Astrocyte of the spinal cord (primary cell): ENCODE measurements around the gene TUSC2.

Source experiments
- DNase-seq: peaks from one replicate; pipeline ENCODE4 v3.0.0; 2011; ENCODE audit warnings: low read depth, low spot score
- H3K4me3 ChIP-seq: 2 replicates; pipeline ENCODE4 v1.5.1; 2011; ENCODE audit warnings: low read depth, mild to moderate bottlenecking, low read length, moderate library complexity
- CTCF ChIP-seq: IDR thresholded peaks from 2 replicates; pipeline ENCODE4 v1.5.1; 2012; ENCODE audit warnings: low read depth, mild to moderate bottlenecking, low read length, inconsistent platforms
- in situ Hi-C: cut with HindIII; loops from 2 replicates; pipeline ENCODE4 v1.10.0; 2017; ENCODE audit warnings: low sequenced_read_pairs

The TUSC2 gene

GRCh38 chr3:50350213-50350526 lies 22.1 kb upstream of the TUSC2 start:
- in situ Hi-C loops, result no loop called here
- peak overlapping the region; percentile 94 for H3K4me3 ChIP-seq
- no peak for DNase-seq
- TF ChIP-seq CTCF, result no peak

- no peak overlapping the region for H3K4me3 ChIP-seq
- in situ Hi-C loops, result no loop called here
- TF ChIP-seq CTCF, result peak; percentile 68
Observed at GRCh38 chr3:50347187-50347813, 19.3 kb upstream of the TUSC2 start.

GRCh38 chr3:50345586-50346234 lies 17.7 kb upstream of the TUSC2 start, which contains the start of gene ZMYND10:
Gene ZMYND10 (minus strand): TSS chr3:50345732. CDS start chr3:50345579, 153 bp downstream.
- in situ Hi-C loops, result no loop called here
- TF ChIP-seq CTCF, result no peak
- H3K4me3 ChIP-seq, result peak within 1 kb of the TSS; percentile 48
- DNase-seq, result peak; percentile 21

More at GRCh38 chr3:50347187-50347813, 19.3 kb upstream of the TUSC2 start:
- peak; percentile 72 for DNase-seq

GRCh38 chr3:50345008-50345407 lies 17.0 kb upstream of the TUSC2 start:
- DNase-seq, result no peak
- TF ChIP-seq CTCF, result no peak
- H3K4me3 ChIP-seq, result peak overlapping the region; percentile 48
- in situ Hi-C loops, result no loop called here

GRCh38 chr3:50342813-50343633 lies 15.0 kb upstream of the TUSC2 start:
- in situ Hi-C loops, result no loop called here
- no peak overlapping the region for H3K4me3 ChIP-seq
- no peak for TF ChIP-seq CTCF
- DNase-seq, result no peak

GRCh38 chr3:50341996-50342650 lies 14.1 kb upstream of the TUSC2 start:
- in situ Hi-C loops, result no loop called here
- H3K4me3 ChIP-seq, result no peak overlapping the region
- no peak for TF ChIP-seq CTCF
- DNase-seq, result no peak
